SK-N-SH treated with all-trans-retinoic acid at 6 μM for 48 hours (cell line): ENCODE data around the gene LRRTM3.

Experiments used
- ATAC-seq: fragments of 200-7000 bp; cut with Tn5 transposase; 3 replicates; pipeline ENCODE4 v1.9.1; 2020; ENCODE audit warnings: mild to moderate bottlenecking, moderate library complexity
- BACH2 ChIP-seq: fragments of 250-450 bp; sonication (Bioruptor Pico); IDR thresholded peaks from 2 replicates; pipeline ENCODE4 v1.9.0; 2021; ENCODE audit warnings: mild to moderate bottlenecking, borderline replicate concordance
- CSDC2 ChIP-seq: fragments of 250-450 bp; sonication (Bioruptor Pico); IDR thresholded peaks from 2 replicates; pipeline ENCODE4 v1.5.0; 2020; ENCODE audit warnings: mild to moderate bottlenecking, moderate library complexity
- ESRRG ChIP-seq: fragments of 250-450 bp; sonication (Bioruptor Pico); IDR thresholded peaks from 2 replicates; pipeline ENCODE4 v1.6.1; 2021; ENCODE audit warnings: mild to moderate bottlenecking
- GLIS3 ChIP-seq: fragments of 250-450 bp; sonication (Bioruptor Pico); IDR thresholded peaks from 2 replicates; pipeline ENCODE4 v1.5.0; 2020; ENCODE audit warnings: mild to moderate bottlenecking, moderate library complexity
- ISL1 ChIP-seq: fragments of 250-450 bp; sonication (Bioruptor Pico); IDR thresholded peaks from 2 replicates; pipeline ENCODE4 v2.1.2; 2022; ENCODE audit warnings: mild to moderate bottlenecking, moderate library complexity
- OSR1 ChIP-seq: fragments of 250-450 bp; sonication (Bioruptor Pico); IDR thresholded peaks from 2 replicates; pipeline ENCODE4 v1.8.0; 2022; ENCODE audit warnings: moderate library complexity, mild to moderate bottlenecking, inconsistent platforms
- PPARA ChIP-seq: fragments of 250-450 bp; sonication (Bioruptor Pico); IDR thresholded peaks from 2 replicates; pipeline ENCODE4 v1.5.0; 2020; ENCODE audit warnings: mild to moderate bottlenecking, borderline replicate concordance
- RARB ChIP-seq: fragments of 250-450 bp; sonication (Bioruptor Pico); IDR thresholded peaks from 2 replicates; pipeline ENCODE4 v1.8.0; 2021; ENCODE audit warnings: mild to moderate bottlenecking, moderate library complexity
- SNAI2 ChIP-seq: fragments of 250-450 bp; sonication (Bioruptor Pico); IDR thresholded peaks from 2 replicates; pipeline ENCODE4 v1.5.0; 2020; ENCODE audit warnings: mild to moderate bottlenecking, moderate library complexity
- TCF4 ChIP-seq: fragments of 250-450 bp; sonication (Bioruptor Pico); IDR thresholded peaks from 2 replicates; pipeline ENCODE4 v1.8.0; 2021; ENCODE audit warnings: mild to moderate bottlenecking, moderate library complexity, borderline replicate concordance
- TOX ChIP-seq: fragments of 250-450 bp; sonication (Bioruptor Pico); IDR thresholded peaks from 2 replicates; pipeline ENCODE4 v1.8.0; 2021; ENCODE audit warnings: mild to moderate bottlenecking, moderate library complexity, borderline replicate concordance
- TSHZ2 ChIP-seq: fragments of 250-450 bp; sonication (Bioruptor Pico); IDR thresholded peaks from 2 replicates; pipeline ENCODE4 v1.5.0; 2020; ENCODE audit warnings: mild to moderate bottlenecking, moderate library complexity
- ZC3H10 ChIP-seq: fragments of 250-450 bp; sonication (Bioruptor Pico); IDR thresholded peaks from 2 replicates; pipeline ENCODE4 v1.5.1; 2021; ENCODE audit warnings: mild to moderate bottlenecking, moderate library complexity
- ZFP3 ChIP-seq: fragments of 250-450 bp; sonication (Bioruptor Pico); IDR thresholded peaks from 2 replicates; pipeline ENCODE4 v1.5.0; 2020; ENCODE audit warnings: mild to moderate bottlenecking, moderate library complexity
- ZFP30 ChIP-seq: fragments of 450-650 bp; formaldehyde crosslinking; IDR thresholded peaks from 2 replicates; pipeline ENCODE4 v1.5.0; 2022; ENCODE audit warnings: mild to moderate bottlenecking, moderate library complexity
- ZNF565 ChIP-seq: fragments of 450-650 bp; formaldehyde crosslinking; conservative IDR thresholded peaks from 2 replicates; pipeline ENCODE4 v1.5.0; 2020; ENCODE audit warnings: low read depth, mild to moderate bottlenecking, moderate library complexity
- ZNF70 ChIP-seq: fragments of 450-650 bp; formaldehyde crosslinking; IDR thresholded peaks from 2 replicates; pipeline ENCODE4 v1.5.0; 2020; ENCODE audit warnings: mild to moderate bottlenecking, moderate library complexity
- TF ChIP-seq, protein P1 (sequence below): fragments of 250-450 bp; sonication (Bioruptor Pico); IDR thresholded peaks from 2 replicates; pipeline ENCODE4 v1.8.0; 2020; ENCODE audit warnings: mild to moderate bottlenecking, moderate library complexity, borderline replicate concordance
- TF ChIP-seq, protein P2 (sequence below): fragments of 250-450 bp; sonication (Bioruptor Pico); IDR thresholded peaks from 2 replicates; pipeline ENCODE4 v1.5.1; 2020; ENCODE audit warnings: low read depth, mild to moderate bottlenecking, moderate library complexity
- TF ChIP-seq, protein P3 (sequence below): fragments of 250-450 bp; sonication (Bioruptor Pico); IDR thresholded peaks from 2 replicates; pipeline ENCODE4 v1.5.1; 2021; ENCODE audit warnings: mild to moderate bottlenecking, moderate library complexity

The LRRTM3 gene

GRCh38 chr10:66888237-66888636 lies 37.6 kb upstream of the LRRTM3 start:
- ATAC-seq = no peak
- no peak for TF ChIP-seq RARB (CRISPR knock-in tag)

DNA sequence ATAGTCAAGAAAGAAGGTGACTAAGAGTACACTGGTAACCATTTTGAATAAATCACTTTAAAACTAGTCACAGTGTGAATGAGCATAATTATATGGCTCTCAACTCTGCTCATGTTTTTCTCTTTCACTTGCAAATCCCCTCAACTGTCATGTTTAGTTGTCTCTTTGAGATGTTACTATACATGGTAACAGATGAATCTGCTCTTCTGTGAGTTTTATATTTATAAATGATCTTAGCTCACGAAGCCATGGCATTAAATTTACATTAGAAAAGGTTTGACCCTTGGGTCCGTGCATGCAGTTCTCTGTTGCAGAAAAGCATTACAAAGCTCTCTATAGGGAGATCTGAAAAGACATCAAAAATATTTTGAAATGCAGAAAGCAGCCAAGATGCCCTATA lies 33.0 kb upstream of the LRRTM3 start:
- no peak for ATAC-seq
- TF ChIP-seq RARB (CRISPR knock-in tag) = no peak
- no peak for TF ChIP-seq ZNF565 (CRISPR knock-in tag)
- no peak for TF ChIP-seq ZC3H10 (CRISPR knock-in tag)
- TF ChIP-seq TOX = no peak
- TF ChIP-seq GLIS3 (CRISPR knock-in tag) = no peak
- TF ChIP-seq SNAI2 (CRISPR knock-in tag) = no peak
- TF ChIP-seq CSDC2 (CRISPR knock-in tag) = no peak
- no peak for TF ChIP-seq TCF4
- no peak for TF ChIP-seq ISL1 (CRISPR knock-in tag)
- TF ChIP-seq, protein P1, sequence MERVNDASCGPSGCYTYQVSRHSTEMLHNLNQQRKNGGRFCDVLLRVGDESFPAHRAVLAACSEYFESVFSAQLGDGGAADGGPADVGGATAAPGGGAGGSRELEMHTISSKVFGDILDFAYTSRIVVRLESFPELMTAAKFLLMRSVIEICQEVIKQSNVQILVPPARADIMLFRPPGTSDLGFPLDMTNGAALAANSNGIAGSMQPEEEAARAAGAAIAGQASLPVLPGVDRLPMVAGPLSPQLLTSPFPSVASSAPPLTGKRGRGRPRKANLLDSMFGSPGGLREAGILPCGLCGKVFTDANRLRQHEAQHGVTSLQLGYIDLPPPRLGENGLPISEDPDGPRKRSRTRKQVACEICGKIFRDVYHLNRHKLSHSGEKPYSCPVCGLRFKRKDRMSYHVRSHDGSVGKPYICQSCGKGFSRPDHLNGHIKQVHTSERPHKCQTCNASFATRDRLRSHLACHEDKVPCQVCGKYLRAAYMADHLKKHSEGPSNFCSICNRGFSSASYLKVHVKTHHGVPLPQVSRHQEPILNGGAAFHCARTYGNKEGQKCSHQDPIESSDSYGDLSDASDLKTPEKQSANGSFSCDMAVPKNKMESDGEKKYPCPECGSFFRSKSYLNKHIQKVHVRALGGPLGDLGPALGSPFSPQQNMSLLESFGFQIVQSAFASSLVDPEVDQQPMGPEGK (CRISPR knock-in tag) = no peak
- no peak for TF ChIP-seq BACH2 (CRISPR knock-in tag)
- no peak for TF ChIP-seq ESRRG (CRISPR knock-in tag)
- TF ChIP-seq, protein P2, sequence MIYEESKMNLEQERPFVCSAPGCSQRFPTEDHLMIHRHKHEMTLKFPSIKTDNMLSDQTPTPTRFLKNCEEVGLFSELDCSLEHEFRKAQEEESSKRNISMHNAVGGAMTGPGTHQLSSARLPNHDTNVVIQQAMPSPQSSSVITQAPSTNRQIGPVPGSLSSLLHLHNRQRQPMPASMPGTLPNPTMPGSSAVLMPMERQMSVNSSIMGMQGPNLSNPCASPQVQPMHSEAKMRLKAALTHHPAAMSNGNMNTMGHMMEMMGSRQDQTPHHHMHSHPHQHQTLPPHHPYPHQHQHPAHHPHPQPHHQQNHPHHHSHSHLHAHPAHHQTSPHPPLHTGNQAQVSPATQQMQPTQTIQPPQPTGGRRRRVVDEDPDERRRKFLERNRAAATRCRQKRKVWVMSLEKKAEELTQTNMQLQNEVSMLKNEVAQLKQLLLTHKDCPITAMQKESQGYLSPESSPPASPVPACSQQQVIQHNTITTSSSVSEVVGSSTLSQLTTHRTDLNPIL = no peak
- no peak for TF ChIP-seq OSR1 (CRISPR knock-in tag)
- TF ChIP-seq ZNF70 (CRISPR knock-in tag) = no peak
- no peak for TF ChIP-seq ZFP3
- TF ChIP-seq TSHZ2 = no peak
- TF ChIP-seq PPARA (CRISPR knock-in tag) = no peak

DNA sequence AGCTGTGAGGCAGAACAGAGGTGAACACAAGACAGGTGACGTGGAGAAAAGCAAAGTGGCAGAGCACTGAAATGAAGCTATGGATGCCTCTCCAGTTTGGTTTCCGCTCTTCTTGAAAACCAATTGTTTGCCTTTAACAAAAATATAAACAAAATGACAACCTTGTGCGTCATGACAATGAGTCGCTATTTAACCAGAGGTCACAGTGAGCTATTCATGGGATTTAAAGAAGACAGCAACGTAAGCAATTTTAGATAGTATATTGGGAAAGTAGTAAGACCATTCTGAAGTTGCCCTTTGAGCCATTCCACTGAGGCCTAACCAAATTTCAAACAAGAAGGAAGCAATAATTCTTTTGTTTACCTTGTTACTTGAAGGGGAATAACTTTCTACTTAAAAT lies 15.2 kb upstream of the LRRTM3 start:
- TF ChIP-seq, protein P2 = no peak
- TF ChIP-seq ESRRG (CRISPR knock-in tag) = no peak
- no peak for TF ChIP-seq GLIS3 (CRISPR knock-in tag)
- TF ChIP-seq TOX = no peak
- TF ChIP-seq ZNF70 (CRISPR knock-in tag) = no peak
- no peak for TF ChIP-seq RARB (CRISPR knock-in tag)
- TF ChIP-seq BACH2 (CRISPR knock-in tag) = no peak
- no peak for TF ChIP-seq ZFP3
- ATAC-seq = no peak

DNA sequence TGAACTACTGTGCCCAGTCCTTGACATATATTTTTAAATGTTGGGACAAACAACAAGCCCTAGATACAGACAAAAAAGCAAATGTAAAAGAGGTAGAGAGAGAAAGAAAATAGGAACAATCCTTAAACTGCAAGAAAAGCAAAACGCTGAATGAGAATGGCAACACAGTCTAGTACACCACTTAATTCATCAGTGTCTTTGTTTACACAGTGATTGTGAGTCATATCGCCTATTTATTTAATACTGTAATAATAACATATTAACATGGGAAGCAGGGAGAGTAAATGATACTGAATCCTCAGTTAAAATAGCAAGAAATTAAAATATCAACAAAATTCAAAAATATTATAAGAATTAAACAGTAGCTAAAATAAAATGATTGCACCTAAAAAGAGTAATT lies 9.8 kb upstream of the LRRTM3 start:
- no peak for ATAC-seq
- TF ChIP-seq, protein P2 = no peak
- TF ChIP-seq TCF4 (no peak), CSDC2 (CRISPR knock-in tag) (no peak), ESRRG (CRISPR knock-in tag) (no peak), ZFP30 (CRISPR knock-in tag) (no peak), TOX (no peak), ZFP3 (no peak), BACH2 (CRISPR knock-in tag) (no peak), ISL1 (CRISPR knock-in tag) (no peak), TSHZ2 (no peak), ZNF565 (CRISPR knock-in tag) (no peak), OSR1 (CRISPR knock-in tag) (no peak), GLIS3 (CRISPR knock-in tag) (no peak)
- TF ChIP-seq, protein P3, sequence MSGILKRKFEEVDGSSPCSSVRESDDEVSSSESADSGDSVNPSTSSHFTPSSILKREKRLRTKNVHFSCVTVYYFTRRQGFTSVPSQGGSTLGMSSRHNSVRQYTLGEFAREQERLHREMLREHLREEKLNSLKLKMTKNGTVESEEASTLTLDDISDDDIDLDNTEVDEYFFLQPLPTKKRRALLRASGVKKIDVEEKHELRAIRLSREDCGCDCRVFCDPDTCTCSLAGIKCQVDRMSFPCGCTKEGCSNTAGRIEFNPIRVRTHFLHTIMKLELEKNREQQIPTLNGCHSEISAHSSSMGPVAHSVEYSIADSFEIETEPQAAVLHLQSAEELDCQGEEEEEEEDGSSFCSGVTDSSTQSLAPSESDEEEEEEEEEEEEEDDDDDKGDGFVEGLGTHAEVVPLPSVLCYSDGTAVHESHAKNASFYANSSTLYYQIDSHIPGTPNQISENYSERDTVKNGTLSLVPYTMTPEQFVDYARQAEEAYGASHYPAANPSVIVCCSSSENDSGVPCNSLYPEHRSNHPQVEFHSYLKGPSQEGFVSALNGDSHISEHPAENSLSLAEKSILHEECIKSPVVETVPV (CRISPR knock-in tag) = no peak
